Muscle of leg (tissue), 11 donors: ENCODE results near the gene NPIPB6. TPM values are rescaled to one million over a fixed set of nuclear protein-coding genes. Genes with fewer than 3 reads are reported as not detected.
A peak's percentile ranks its signal among the peaks of the same experiment; 100 is the strongest.

Experiments used
- DNase-seq: peaks from one replicate; pipeline ENCODE4 v3.0.0; 2013
- H3K27ac ChIP-seq: one replicate; pipeline ENCODE4 v1.5.1; 2013; ENCODE audit warnings: mild to moderate bottlenecking, low read length, control low read depth
- H3K27me3 ChIP-seq: one replicate; pipeline ENCODE4 v1.6.1; 2013; ENCODE audit warnings: low read length; ENCODE audit not compliant: control insufficient read depth, insufficient read depth
- H3K36me3 ChIP-seq: one replicate; pipeline ENCODE4 v1.6.1; 2013; ENCODE audit warnings: low read length; ENCODE audit not compliant: control insufficient read depth, insufficient read depth
- H3K4me1 ChIP-seq: one replicate; pipeline ENCODE4 v1.6.1; 2013; ENCODE audit warnings: low read length; ENCODE audit not compliant: control insufficient read depth, insufficient read depth
- H3K4me3 ChIP-seq: one replicate; pipeline ENCODE4 v1.5.1; 2013; ENCODE audit warnings: low read length, control low read depth
- H3K9me3 ChIP-seq: replicated peaks from 2 replicates; pipeline ENCODE4 v1.6.1; 2013; ENCODE audit warnings: low read depth, low read length; ENCODE audit not compliant: control insufficient read depth
- WGBS: methylation state at CpG from one replicate; pipeline ENCODE4 v1.1.5; 2013; ENCODE audit warnings: missing lambda C conversion rate; ENCODE audit not compliant: insufficient coverage; 5-methylcytosine and 5-hydroxymethylcytosine counted together
- polyA plus RNA-seq, 8 donors: library from polyadenylated mRNA; unstranded; fragments of 120-200 nt; gene quantifications; one replicate each; pipeline versions ENCODE4 v1.2.1 to v1.2.3, GENCODE V29; 2013; ENCODE audit warnings: inconsistent platforms in 1 of 8, low replicate concordance in 1 of 8; ENCODE audit not compliant: insufficient read length in 8 of 8, insufficient read depth in 1 of 8
- total RNA-seq: library from RNA; stranded (reverse); fragments of 120-200 nt; gene quantifications from one replicate; pipeline ENCODE4 v1.2.4, GENCODE V29; 2013

Gene NPIPB6
- total and polyA plus RNA-seq, 9 donors = 0.34 to 2.3 (median 0.84) TPM; not detected in 2

GRCh38 chr16:28312327-28312726, 51.0 kb downstream of the NPIPB6 start:
- Histone ChIP-seq H3K9me3 (no peaks in the 10 kb centered on the region), H3K36me3 (no peaks in the 10 kb centered on the region), H3K4me1 (no peaks in the 10 kb centered on the region), H3K4me3 (no peak overlapping the region), H3K27me3 (no peaks in the 10 kb centered on the region), H3K27ac (no peak overlapping the region)
- WGBS = 84% methylated on average over 10 of the region's 10 CpGs
- DNase-seq = no peak

GRCh38 chr16:28311913-28312312, 51.4 kb downstream of the NPIPB6 start:
- H3K9me3 ChIP-seq = no peaks in the 10 kb centered on the region
- WGBS = 56% methylated on average over 11 of the region's 14 CpGs
- no peak overlapping the region for H3K4me3 ChIP-seq
- DNase-seq = no peak
- no peaks in the 10 kb centered on the region for H3K36me3 ChIP-seq
- no peak overlapping the region for H3K27ac ChIP-seq
- no peaks in the 10 kb centered on the region for H3K4me1 ChIP-seq
- no peaks in the 10 kb centered on the region for H3K27me3 ChIP-seq

- WGBS = 90% methylated on average over 1 of the region's 4 CpGs
- Histone ChIP-seq H3K4me3 (no peak overlapping the region), H3K4me1 (no peaks in the 10 kb centered on the region), H3K27ac (no peak overlapping the region), H3K36me3 (no peaks in the 10 kb centered on the region), H3K9me3 (no peaks in the 10 kb centered on the region), H3K27me3 (no peaks in the 10 kb centered on the region)
- DNase-seq = no peak
These were observed 51.9 kb downstream of the NPIPB6 start for GRCh38 chr16:28311413-28311812.

DNA sequence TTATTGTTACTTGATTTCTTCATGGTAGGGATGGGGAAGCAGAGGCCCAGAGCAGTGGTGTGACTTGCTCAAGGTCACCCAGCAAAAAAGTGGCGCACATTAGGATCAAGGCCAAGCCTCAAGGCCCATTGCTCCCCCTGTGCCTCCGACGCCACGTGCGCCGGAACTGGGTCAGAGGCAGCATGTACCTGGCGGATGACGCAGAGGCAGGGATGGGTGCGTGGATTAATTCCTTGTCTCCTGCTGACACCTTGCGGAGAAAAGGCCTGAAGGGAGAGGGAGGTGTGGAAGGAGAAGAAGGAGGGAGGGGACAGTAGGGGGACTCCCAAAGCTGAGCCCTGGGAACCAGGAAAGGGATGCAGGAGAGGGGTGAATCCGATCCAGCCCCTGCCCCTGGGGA, 52.5 kb downstream of the NPIPB6 start:
- Histone ChIP-seq H3K27me3 (no peaks in the 10 kb centered on the region), H3K4me3 (no peak overlapping the region), H3K27ac (no peak overlapping the region), H3K36me3 (no peaks in the 10 kb centered on the region), H3K9me3 (no peaks in the 10 kb centered on the region), H3K4me1 (no peaks in the 10 kb centered on the region)
- DNase-seq = no peak
- 79% methylated on average over 11 of the region's 11 CpGs for WGBS

- Histone ChIP-seq H3K4me3 (no peak overlapping the region), H3K27ac (no peak overlapping the region), H3K36me3 (no peaks in the 10 kb centered on the region), H3K4me1 (no peaks in the 10 kb centered on the region), H3K27me3 (no peaks in the 10 kb centered on the region), H3K9me3 (no peaks in the 10 kb centered on the region)
- no peak for DNase-seq
- WGBS = 72% methylated on average over 16 of the region's 20 CpGs
These were observed 53.4 kb downstream of the NPIPB6 start for GRCh38 chr16:28309811-28310311.

- no peak for DNase-seq
- H3K9me3 ChIP-seq = no peaks in the 10 kb centered on the region
- no peaks in the 10 kb centered on the region for H3K27me3 ChIP-seq
- no peaks in the 10 kb centered on the region for H3K4me1 ChIP-seq
- WGBS = 83% methylated on average over 7 of the region's 14 CpGs
- H3K36me3 ChIP-seq = no peaks in the 10 kb centered on the region
- H3K4me3 ChIP-seq = no peak overlapping the region
- H3K27ac ChIP-seq = no peak overlapping the region
These were observed 54.3 kb downstream of the NPIPB6 start for GRCh38 chr16:28308794-28309584.

- H3K4me1 ChIP-seq = no peaks in the 10 kb centered on the region
- no peaks in the 10 kb centered on the region for H3K36me3 ChIP-seq
- no peaks in the 10 kb centered on the region for H3K9me3 ChIP-seq
- no peak for DNase-seq
- H3K27me3 ChIP-seq = no peaks in the 10 kb centered on the region
- 83% methylated on average over 2 of the region's 5 CpGs for WGBS
- H3K27ac ChIP-seq = no peak overlapping the region
- H3K4me3 ChIP-seq = no peak overlapping the region
These were observed 55.4 kb downstream of the NPIPB6 start for GRCh38 chr16:28307936-28308335.

GRCh38 chr16:28304214-28304613, 59.1 kb downstream of the NPIPB6 start:
- Histone ChIP-seq H3K9me3 (no peaks in the 10 kb centered on the region), H3K27me3 (no peaks in the 10 kb centered on the region), H3K4me3 (no peak overlapping the region), H3K27ac (no peak overlapping the region), H3K36me3 (no peaks in the 10 kb centered on the region), H3K4me1 (peaks cover 8% of the 10 kb centered on the region)
- DNase-seq = peak; percentile 73
- WGBS = 37% methylated on average over 4 of the region's 8 CpGs

DNA sequence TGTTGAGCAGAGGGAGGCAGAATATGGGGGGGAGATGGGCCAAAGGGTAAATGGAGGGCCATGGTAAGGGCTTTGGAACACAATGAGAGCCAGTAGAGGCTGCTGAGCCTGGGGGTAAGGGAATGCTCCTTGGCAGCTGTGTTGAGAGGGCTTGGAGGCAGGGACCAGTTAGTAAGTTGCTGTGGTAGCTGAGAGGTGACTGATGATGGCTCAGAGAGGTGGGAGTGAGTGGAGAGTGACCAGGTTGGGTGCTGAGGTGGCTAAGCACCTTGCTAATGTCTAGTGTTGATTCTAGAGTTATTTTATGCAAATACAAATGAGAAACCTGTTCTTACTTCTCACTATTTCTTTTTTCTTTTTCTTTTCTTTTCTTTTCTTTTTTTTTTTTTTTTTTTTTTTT, 60.2 kb downstream of the NPIPB6 start:
- DNase-seq = no peak

GRCh38 chr16:28301620-28302019, 61.7 kb downstream of the NPIPB6 start:
- Histone ChIP-seq H3K4me3 (no peak overlapping the region), H3K27me3 (no peaks in the 10 kb centered on the region), H3K36me3 (no peaks in the 10 kb centered on the region), H3K4me1 (peaks cover 8% of the 10 kb centered on the region), H3K9me3 (no peaks in the 10 kb centered on the region), H3K27ac (no peak overlapping the region)
- WGBS = 83% methylated on average over 1 of the region's 2 CpGs
- no peak for DNase-seq

More for the DNA sequence above, 60.2 kb downstream of the NPIPB6 start:
- H3K4me1 ChIP-seq = peaks cover 8% of the 10 kb centered on the region
- H3K27ac ChIP-seq = no peak overlapping the region
- H3K36me3 ChIP-seq = no peaks in the 10 kb centered on the region
- H3K9me3 ChIP-seq = no peaks in the 10 kb centered on the region
- no peaks in the 10 kb centered on the region for H3K27me3 ChIP-seq
- no peak overlapping the region for H3K4me3 ChIP-seq
